Measurements from ENCODE around the gene C16orf54. TPM values are rescaled to one million over a fixed set of nuclear protein-coding genes. Genes with fewer than 3 reads are reported as not detected.

The C16orf54 gene
- total and polyA plus RNA-seq, 9 of the 15 experiments (the other 6 are each of a cell fraction or from before 2014, with no cell fraction given) = 0.09 TPM; not detected in 8

DNA sequence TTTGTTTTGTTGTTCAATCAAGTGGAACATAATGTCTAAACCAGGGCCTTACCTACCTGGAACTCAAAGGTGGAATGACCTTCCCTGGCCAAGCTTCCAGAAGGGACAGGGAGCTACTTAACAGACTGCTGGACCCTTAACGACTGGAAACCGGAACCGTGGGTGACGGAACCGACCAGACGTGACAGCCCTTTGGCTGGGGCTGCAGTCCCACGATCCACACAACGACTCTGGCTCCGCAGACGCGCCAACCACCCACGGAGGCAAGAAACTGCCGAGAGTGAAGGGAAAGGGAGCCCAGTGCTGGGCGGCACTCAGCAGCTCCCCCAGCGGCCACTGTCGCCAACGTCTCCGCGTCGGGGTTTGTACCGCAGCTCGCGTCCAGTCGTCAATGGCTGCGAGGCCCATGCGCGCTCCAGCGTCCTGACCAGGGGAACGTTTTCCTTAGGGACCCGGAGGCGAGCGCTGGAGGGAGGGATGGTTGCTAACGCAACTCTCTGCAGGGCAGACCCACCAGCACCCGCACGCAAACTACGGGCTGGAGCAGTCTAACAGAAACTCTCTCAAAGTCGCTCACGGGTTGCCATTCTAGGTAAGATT lies 39.2 kb upstream of the C16orf54 start (continued):
- TF ChIP-seq NONO (IDR thresholded peaks at IDR 0.05; ENCODE audit: low read depth in 2 of 2, low read length in 1 of 2) (0 out of 4 replicates have a peak, but pooled peaks of 1 of the 2 experiments have one; percentile 42), FIP1L1 (IDR thresholded peaks at IDR 0.05; ENCODE audit: low read depth, low read length, poor library complexity, severe bottlenecking) (no peak), NEUROD1 (IDR thresholded peaks at IDR 0.05; ENCODE audit: borderline replicate concordance, low read depth, low read length, partially characterized antibody) (peak; percentile 39), NCOA2 (IDR thresholded peaks at IDR 0.05; ENCODE audit: partially characterized antibody in 2 of 2) (no peak), ZBTB40 (IDR thresholded peaks at IDR 0.05) (no peak), ZBTB40 (CRISPR knock-in tag; IDR thresholded peaks at IDR 0.05) (no peak), ATF1 (CRISPR knock-in tag; IDR thresholded peaks at IDR 0.05) (no peak), ATF1 (tag; IDR thresholded peaks at IDR 0.05) (peak; percentile 56; the same call in 1 of the 2 replicates), SRF (CRISPR knock-in tag; IDR thresholded peaks at IDR 0.05) (peak in 1 of 2 experiments; percentile 45; a peak in 1 of 4 replicates), E2F6 (IDR thresholded peaks at IDR 0.05; ENCODE audit: borderline replicate concordance in 1 of 2, extremely low read depth in 1 of 2, insufficient read depth in 1 of 2, insufficient read length in 1 of 2, low read depth in 1 of 2, low read length in 1 of 2, poor library complexity in 1 of 2, severe bottlenecking in 1 of 2) (peak in 1 of 2 experiments; percentile 52), RFX1 (IDR thresholded peaks at IDR 0.05) (no peak), CHCHD3 (CRISPR knock-in tag; IDR thresholded peaks at IDR 0.05) (no peak), ZNF23 (CRISPR knock-in tag; IDR thresholded peaks at IDR 0.05) (no peak), SMC3 (conservative IDR thresholded peaks at IDR 0.05; ENCODE audit: insufficient read depth, low read depth, low read length) (0 out of 2 replicates have a peak, but pooled peaks have one; percentile 27), TRIM28 (IDR thresholded peaks at IDR 0.05) (peak; percentile 84; the same call in 1 of the 2 replicates)
- TF ChIP-seq, protein P1, sequence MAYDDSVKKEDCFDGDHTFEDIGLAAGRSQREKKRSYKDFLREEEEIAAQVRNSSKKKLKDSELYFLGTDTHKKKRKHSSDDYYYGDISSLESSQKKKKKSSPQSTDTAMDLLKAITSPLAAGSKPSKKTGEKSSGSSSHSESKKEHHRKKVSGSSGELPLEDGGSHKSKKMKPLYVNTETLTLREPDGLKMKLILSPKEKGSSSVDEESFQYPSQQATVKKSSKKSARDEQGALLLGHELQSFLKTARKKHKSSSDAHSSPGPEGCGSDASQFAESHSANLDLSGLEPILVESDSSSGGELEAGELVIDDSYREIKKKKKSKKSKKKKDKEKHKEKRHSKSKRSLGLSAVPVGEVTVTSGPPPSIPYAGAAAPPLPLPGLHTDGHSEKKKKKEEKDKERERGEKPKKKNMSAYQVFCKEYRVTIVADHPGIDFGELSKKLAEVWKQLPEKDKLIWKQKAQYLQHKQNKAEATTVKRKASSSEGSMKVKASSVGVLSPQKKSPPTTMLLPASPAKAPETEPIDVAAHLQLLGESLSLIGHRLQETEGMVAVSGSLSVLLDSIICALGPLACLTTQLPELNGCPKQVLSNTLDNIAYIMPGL (CRISPR knock-in tag; IDR thresholded peaks at IDR 0.05) = 0 out of 2 replicates have a peak, but pooled peaks have one; percentile 52
